ELR (cell line): Measurements from ENCODE around the gene RCAN3.

Experiments used
- DNase-seq: peaks from one replicate; pipeline ENCODE4 v3.0.0-alpha.2; 2015; ENCODE audit warnings: low read depth

The RCAN3 gene

DNA sequence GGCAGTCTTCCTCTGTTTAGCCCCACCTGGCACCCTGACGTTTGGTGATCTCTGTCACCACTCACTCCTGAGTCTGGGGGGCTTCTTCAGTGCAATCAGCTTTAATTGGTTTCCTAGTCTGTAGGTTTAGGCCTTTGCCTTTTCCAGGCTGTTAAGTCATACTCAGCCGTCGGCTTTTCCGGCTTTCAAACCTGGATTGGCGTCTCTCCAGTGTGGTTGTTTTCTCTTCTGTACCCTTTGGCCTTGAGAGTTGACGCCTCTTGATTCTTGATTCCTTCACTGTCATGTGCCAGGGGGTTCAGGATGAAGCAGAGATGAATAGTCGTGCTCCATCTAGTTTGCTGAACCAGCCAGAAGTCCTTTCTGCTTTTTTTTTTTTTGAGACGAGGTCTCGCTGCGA, 78.1 kb downstream of the RCAN3 start:
- DNase-seq: no peak

DNA sequence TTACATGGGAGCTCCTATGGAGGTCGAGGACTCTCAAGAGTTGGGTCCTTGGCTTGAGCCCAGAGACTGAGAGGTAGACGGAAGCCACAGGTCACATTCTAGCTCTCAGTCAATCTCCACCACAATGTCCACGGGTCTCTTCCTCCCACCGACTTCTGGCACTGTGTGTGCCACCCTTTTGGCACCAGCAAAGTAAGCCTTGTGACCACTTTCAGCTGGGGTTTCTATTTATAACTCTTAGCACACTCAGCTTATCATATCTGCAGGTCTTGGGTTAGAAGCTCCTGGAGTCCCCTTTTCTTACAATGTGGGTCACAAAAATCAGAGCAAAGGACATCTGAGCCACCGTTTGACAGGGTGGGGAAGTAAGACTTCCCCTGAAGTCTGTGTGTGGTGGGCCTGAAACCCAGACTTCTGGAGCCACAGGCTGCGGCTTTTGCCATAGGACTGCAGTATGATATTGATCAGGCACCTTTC, 81.6 kb downstream of the RCAN3 start:
- no peak for DNase-seq

GRCh38 chr1:24586119-24586518, 83.5 kb downstream of the RCAN3 start:
- DNase-seq: no peak

DNA sequence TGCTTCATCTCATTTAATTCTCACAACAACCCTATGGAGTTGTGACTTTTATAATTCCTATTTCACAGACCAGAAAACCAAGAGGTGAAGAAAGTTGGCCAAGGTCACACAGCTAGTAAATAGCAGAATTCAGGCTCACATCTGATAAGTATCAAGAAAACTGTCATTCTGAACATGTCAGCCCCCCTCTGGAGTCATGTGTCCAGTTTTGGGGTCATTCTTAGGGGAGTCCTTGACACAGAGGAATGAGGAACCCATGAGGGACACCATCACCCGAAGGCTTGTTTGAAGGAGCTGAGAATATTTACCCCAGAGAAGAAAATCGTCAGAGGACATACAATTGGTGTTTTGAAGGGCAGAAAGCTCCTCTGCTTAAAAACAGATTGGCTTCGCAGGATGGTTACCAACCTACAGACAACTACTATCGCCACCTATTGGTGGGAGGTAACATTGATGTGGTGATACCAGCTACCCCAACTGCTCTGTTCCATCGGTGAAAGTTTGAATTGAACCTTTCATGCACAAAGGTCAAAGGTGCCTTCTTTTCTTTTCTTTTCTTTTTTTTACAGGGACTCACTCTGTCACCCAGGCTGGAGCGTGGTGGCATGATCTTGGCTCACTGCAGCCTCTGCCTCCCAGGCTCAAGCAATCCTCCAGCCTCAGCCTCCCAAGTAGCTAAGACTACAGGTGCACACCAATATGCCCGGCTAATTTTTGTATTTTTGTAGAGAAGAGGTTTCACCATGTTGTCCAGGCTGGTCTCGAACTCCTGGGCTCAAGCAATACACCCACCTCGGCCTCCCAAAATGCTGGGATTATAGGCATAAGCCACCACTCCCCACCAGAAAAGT, 84.6 kb downstream of the RCAN3 start:
- peak; percentile 71 for DNase-seq

- no peak for DNase-seq
Measured at GRCh38 chr1:24588573-24588972, 85.9 kb downstream of the RCAN3 start.

GRCh38 chr1:24589200-24589599, 86.6 kb downstream of the RCAN3 start:
- no peak for DNase-seq
